Measurements from ENCODE around the gene NTRK2.

Gene NTRK2

GRCh38 chr9:85001925-85002324 lies 332.4 kb downstream of the NTRK2 start:
- H2AFZ ChIP-seq (ENCODE audit: low read depth, low read length) = no peak overlapping the region
- no peak overlapping the region for H3K4me2 ChIP-seq (ENCODE audit: insufficient read depth, low read length)
- DNase-seq (no peak), ATAC-seq (ENCODE audit: insufficient read depth, low read depth) (no peak)
- no peaks in the 10 kb centered on the region for H3K9me3 ChIP-seq (ENCODE audit: insufficient read depth, low read length, severe bottlenecking)
- no peak overlapping the region for H3K4me3 ChIP-seq (ENCODE audit: low read depth in 1 of 2, low read length in 2 of 2)
- no peaks in the 10 kb centered on the region for H3K36me3 ChIP-seq (ENCODE audit: insufficient read depth, low read length)
- no peaks in the 10 kb centered on the region for H4K20me1 ChIP-seq (ENCODE audit: insufficient read depth, low read length)
- H3K27me3 ChIP-seq (ENCODE audit: insufficient read depth, low read length, poor library complexity) = no peaks in the 10 kb centered on the region
- no peak overlapping the region for H3K27ac ChIP-seq (ENCODE audit: low read length)
- no peaks in the 10 kb centered on the region for H3K79me2 ChIP-seq (ENCODE audit: insufficient read depth, low read length)
- TF ChIP-seq EZH2 (IDR thresholded peaks at IDR 0.05; ENCODE audit: borderline replicate concordance, low read depth, low read length, severe bottlenecking) (no peak), CTCF (IDR thresholded peaks at IDR 0.05; ENCODE audit: borderline replicate concordance, extremely low read depth, low read length, poor library complexity, severe bottlenecking) (no peak)
- H3K9ac ChIP-seq (ENCODE audit: low read depth, low read length) = no peak overlapping the region
- H3K4me1 ChIP-seq (ENCODE audit: insufficient read depth, low read length) = no peaks in the 10 kb centered on the region

DNA sequence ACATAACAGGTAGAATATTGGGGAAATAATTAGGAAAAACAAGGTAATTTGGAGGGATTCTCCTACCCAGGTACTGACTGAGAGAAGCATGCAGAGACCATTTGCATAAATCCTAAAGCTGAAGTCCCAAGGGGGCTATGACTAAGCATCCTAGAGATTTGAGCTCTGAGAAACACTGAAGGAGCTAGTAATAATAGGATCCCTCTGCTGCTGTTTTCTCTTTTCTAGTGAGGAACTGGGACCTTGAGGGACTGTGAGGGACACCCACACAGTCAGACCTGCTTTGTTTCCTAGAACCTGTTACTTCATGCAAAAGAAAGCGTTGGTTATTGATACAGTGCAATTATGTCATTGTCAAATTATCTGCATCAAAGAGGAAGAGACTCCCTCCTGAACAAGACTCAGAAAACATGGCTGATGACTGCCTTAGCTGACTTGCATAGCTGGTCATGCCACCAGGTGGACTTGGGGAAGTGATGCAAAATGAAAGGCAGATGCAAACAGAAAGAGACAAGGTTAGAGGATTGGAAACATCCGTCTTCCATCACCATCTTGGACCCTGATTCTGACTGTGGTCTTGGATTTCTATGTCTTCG lies 335.4 kb downstream of the NTRK2 start:
- no peak for TF ChIP-seq CTCF (IDR thresholded peaks at IDR 0.05; ENCODE audit: borderline replicate concordance, extremely low read depth, low read length, poor library complexity, severe bottlenecking)
- H3K4me3 ChIP-seq (ENCODE audit: low read depth in 1 of 2, low read length in 2 of 2) = no peak overlapping the region
- no peak overlapping the region for H3K27ac ChIP-seq (ENCODE audit: low read length)
- DNase-seq (no peak), ATAC-seq (ENCODE audit: insufficient read depth, low read depth) (no peak)
- no peaks in the 10 kb centered on the region for H4K20me1 ChIP-seq (ENCODE audit: insufficient read depth, low read length)
- no peak overlapping the region for H3K9ac ChIP-seq (ENCODE audit: low read depth, low read length)
- no peaks in the 10 kb centered on the region for H3K4me1 ChIP-seq (ENCODE audit: insufficient read depth, low read length)
- H2AFZ ChIP-seq (ENCODE audit: low read depth, low read length) = no peak overlapping the region
- no peaks in the 10 kb centered on the region for H3K9me3 ChIP-seq (ENCODE audit: insufficient read depth, low read length, severe bottlenecking)
- no peak overlapping the region for H3K4me2 ChIP-seq (ENCODE audit: insufficient read depth, low read length)
- no peaks in the 10 kb centered on the region for H3K36me3 ChIP-seq (ENCODE audit: insufficient read depth, low read length)
- no peaks in the 10 kb centered on the region for H3K27me3 ChIP-seq (ENCODE audit: insufficient read depth, low read length, poor library complexity)
- H3K79me2 ChIP-seq (ENCODE audit: insufficient read depth, low read length) = no peaks in the 10 kb centered on the region

DNA sequence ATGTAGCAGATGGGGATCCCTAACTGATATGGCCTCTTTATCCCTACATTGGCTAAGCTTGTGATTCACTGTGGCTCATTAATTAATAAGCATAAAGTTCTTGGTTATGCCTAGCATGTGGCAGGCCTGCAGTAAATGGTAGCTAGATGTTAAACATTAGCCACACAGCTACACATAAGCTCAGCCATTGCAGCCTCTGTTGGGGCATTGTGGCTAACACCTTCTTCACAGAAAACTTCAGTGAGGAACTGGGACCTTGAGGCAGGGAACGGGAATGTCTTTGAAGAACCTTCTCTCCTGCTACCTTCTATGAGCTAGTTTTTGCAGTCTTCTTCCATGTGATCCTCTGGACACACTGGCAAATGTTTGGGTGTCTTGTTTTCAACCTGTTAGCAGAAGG lies 338.2 kb downstream of the NTRK2 start:
- TF ChIP-seq EZH2 (IDR thresholded peaks at IDR 0.05; ENCODE audit: borderline replicate concordance, low read depth, low read length, severe bottlenecking) = no peak
- TF ChIP-seq CTCF (IDR thresholded peaks at IDR 0.05; ENCODE audit: borderline replicate concordance, extremely low read depth, low read length, poor library complexity, severe bottlenecking) = no peak
- Histone ChIP-seq H3K79me2 (ENCODE audit: insufficient read depth, low read length) (no peaks in the 10 kb centered on the region), H3K4me2 (ENCODE audit: insufficient read depth, low read length) (no peak overlapping the region), H4K20me1 (ENCODE audit: insufficient read depth, low read length) (no peaks in the 10 kb centered on the region), H3K27ac (ENCODE audit: low read length) (no peak overlapping the region), H3K4me1 (ENCODE audit: insufficient read depth, low read length) (no peaks in the 10 kb centered on the region), H3K4me3 (ENCODE audit: low read depth in 1 of 2, low read length in 2 of 2) (no peak overlapping the region), H3K36me3 (ENCODE audit: insufficient read depth, low read length) (no peaks in the 10 kb centered on the region), H3K9me3 (ENCODE audit: insufficient read depth, low read length, severe bottlenecking) (no peaks in the 10 kb centered on the region), H3K9ac (ENCODE audit: low read depth, low read length) (no peak overlapping the region), H3K27me3 (ENCODE audit: insufficient read depth, low read length, poor library complexity) (no peaks in the 10 kb centered on the region), H2AFZ (ENCODE audit: low read depth, low read length) (no peak overlapping the region)
- ATAC-seq (ENCODE audit: insufficient read depth, low read depth) (no peak), DNase-seq (no peak)

GRCh38 chr9:85008215-85008614 lies 338.7 kb downstream of the NTRK2 start:
- no peaks in the 10 kb centered on the region for H3K79me2 ChIP-seq (ENCODE audit: insufficient read depth, low read length)
- H3K4me1 ChIP-seq (ENCODE audit: insufficient read depth, low read length) = no peaks in the 10 kb centered on the region
- no peak for ATAC-seq (ENCODE audit: insufficient read depth, low read depth)

More at GRCh38 chr9:85008215-85008614, 338.7 kb downstream of the NTRK2 start:
- no peak for TF ChIP-seq EZH2 (IDR thresholded peaks at IDR 0.05; ENCODE audit: borderline replicate concordance, low read depth, low read length, severe bottlenecking)
- H3K27ac ChIP-seq (ENCODE audit: low read length) = no peak overlapping the region
- no peak overlapping the region for H3K4me3 ChIP-seq (ENCODE audit: low read depth in 1 of 2, low read length in 2 of 2)
- H3K36me3 ChIP-seq (ENCODE audit: insufficient read depth, low read length) = no peaks in the 10 kb centered on the region
- H3K27me3 ChIP-seq (ENCODE audit: insufficient read depth, low read length, poor library complexity) = no peaks in the 10 kb centered on the region
- H3K9me3 ChIP-seq (ENCODE audit: insufficient read depth, low read length, severe bottlenecking) = no peaks in the 10 kb centered on the region
- no peak overlapping the region for H2AFZ ChIP-seq (ENCODE audit: low read depth, low read length)
- no peak overlapping the region for H3K4me2 ChIP-seq (ENCODE audit: insufficient read depth, low read length)
- H4K20me1 ChIP-seq (ENCODE audit: insufficient read depth, low read length) = no peaks in the 10 kb centered on the region
- H3K9ac ChIP-seq (ENCODE audit: low read depth, low read length) = no peak overlapping the region
- DNase-seq = no peak
